T-helper 22 cell (primary cell): ENCODE data around the gene PC.
"Not testable (repeated sequence)": the region's sequence is repeated elsewhere in the genome, so short reads cannot be mapped to it uniquely, and the experiment has no call there.

Experiments used
- DNase-seq: peaks from one replicate; pipeline ENCODE4 v3.0.0-alpha.2; 2020; ENCODE audit warnings: low read depth

The PC gene

GRCh38 chr11:66958232-66958955 is at the start of gene PC:
PC (minus strand) TSS chr11:66958383; CDS start chr11:66872159, 86,224 bp downstream.
- DNase-seq, result peak; percentile 96

GRCh38 chr11:67007126-67007525 is 48.9 kb upstream of the PC start:
- no peak for DNase-seq

- no peak for DNase-seq
These were observed 48.1 kb upstream of the PC start for GRCh38 chr11:67006029-67006884.

GRCh38 chr11:67005200-67005599 is 47.0 kb upstream of the PC start:
- not testable (repeated sequence) for DNase-seq

GRCh38 chr11:67002921-67003411 is 44.8 kb upstream of the PC start:
- DNase-seq, result no peak

- no peak for DNase-seq
These were observed 44.2 kb upstream of the PC start for GRCh38 chr11:67002297-67002913.

GRCh38 chr11:67001332-67001731 is 43.1 kb upstream of the PC start:
- no peak for DNase-seq

- DNase-seq, result no peak
These were observed 41.4 kb upstream of the PC start for GRCh38 chr11:66999555-66999954.

GRCh38 chr11:66996609-66997273 is 38.6 kb upstream of the PC start:
- no peak for DNase-seq

GRCh38 chr11:66992041-66992440 is 33.9 kb upstream of the PC start:
- no peak for DNase-seq

GRCh38 chr11:66989360-66989759 is 31.2 kb upstream of the PC start:
- DNase-seq, result not testable (repeated sequence)

GRCh38 chr11:66988741-66989140 is 30.6 kb upstream of the PC start:
- DNase-seq, result not testable (repeated sequence)

- no peak for DNase-seq
These were observed 29.9 kb upstream of the PC start for GRCh38 chr11:66987924-66988637.

GRCh38 chr11:66987158-66987620 is 29.0 kb upstream of the PC start:
- no peak for DNase-seq

- no peak for DNase-seq
These were observed 28.0 kb upstream of the PC start for GRCh38 chr11:66986178-66986545.

GRCh38 chr11:66985508-66986177 is 27.5 kb upstream of the PC start:
- no peak for DNase-seq

- DNase-seq, result no peak
These were observed 25.2 kb upstream of the PC start for GRCh38 chr11:66983275-66983924.

- DNase-seq, result no peak
These were observed 23.9 kb upstream of the PC start for GRCh38 chr11:66981976-66982578.

GRCh38 chr11:66979336-66979980 is 21.3 kb upstream of the PC start:
- DNase-seq, result no peak
